HG03571 (cell line): ENCODE measurements around the gene KCTD19.

Experiments used
- ATAC-seq: cut with Tn5 transposase; IDR thresholded peaks from one replicate; pipeline ENCODE4 v1.9.1; 2021; ENCODE audit not compliant: unreplicated experiment

The KCTD19 gene

DNA sequence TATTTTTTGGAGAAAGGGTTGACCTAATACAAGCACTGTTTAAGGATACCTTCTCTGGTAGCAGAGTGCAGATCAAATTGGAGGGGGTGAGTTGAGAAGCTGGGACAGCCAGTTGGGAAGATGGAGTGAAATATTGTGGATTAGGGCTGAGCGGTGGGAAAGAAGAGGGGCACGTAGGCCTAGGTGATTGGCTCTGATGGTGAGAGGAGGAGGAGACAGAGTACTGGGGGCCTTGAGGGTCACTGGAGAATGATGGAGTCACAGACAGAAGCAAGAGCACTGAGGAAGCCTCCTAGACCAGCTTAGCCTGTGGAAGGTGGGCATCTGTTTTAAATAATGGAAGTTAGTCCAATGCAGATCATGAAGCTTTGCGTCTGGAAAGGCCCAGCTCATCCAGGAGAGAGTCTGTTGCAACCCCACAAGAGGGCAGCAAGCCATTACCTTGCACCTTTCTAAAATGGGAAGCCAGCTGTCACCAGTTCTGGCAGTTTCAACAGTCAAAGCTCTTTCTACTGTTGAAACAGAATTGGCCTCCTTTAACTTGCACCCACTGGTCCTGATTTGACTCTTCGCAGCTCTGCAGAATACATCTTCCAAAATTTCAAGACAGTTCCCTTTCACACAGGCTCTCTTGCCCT, 66.0 kb downstream of the KCTD19 start:
- no peak for ATAC-seq

DNA sequence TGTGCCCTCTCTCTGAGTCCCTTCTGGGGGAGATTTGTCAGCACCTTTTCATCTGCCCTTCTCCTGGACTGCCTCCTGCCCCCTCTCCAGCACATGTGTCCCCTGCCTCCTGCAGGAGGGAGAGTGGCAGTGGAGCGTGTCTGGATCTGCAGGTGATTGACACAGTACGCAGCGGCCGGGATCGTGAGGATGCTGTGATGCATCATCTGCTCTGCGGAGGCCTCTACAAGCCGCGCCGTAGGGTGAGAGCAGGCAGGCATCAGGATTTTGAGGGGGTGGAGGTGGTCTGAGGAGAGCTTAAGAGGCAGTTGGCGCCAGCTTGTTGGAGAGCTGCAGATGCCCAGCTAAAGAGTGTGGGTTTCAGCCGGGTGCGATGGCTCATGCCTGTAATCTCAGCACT, 66.8 kb downstream of the KCTD19 start:
- no peak for ATAC-seq

DNA sequence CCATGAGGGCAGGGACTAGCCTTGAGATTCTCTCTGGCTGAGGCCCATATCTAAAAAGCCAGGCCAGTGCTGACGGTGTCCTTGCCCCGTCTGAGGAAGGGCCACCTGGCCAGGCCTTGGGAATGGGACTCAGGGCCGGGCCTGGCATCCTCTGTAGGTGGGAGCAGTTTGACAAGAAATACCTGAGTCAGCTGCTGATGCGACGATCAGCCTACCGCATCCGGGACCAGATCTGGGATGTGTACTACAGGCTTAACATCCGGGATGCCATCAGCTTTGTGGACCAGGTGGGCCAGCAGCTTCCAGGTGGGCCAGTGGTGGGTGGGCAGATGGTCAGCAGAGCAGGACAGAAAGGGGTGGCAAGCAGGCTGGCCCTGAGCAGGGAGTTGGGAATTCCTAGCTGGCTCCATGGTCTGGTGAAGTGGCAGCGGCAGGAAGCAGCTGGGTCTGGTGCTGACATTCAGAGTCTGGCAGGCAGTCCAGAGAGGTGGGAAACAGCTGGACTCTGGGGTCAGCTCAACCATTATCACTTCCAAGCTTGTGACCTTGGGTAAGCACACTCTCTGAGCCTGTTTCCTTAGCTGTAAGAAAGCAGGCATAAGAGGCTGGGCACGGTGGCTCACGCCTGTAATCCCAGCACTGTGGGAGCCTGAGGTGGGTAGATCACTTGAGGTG, 68.2 kb downstream of the KCTD19 start:
- ATAC-seq: no peak

DNA sequence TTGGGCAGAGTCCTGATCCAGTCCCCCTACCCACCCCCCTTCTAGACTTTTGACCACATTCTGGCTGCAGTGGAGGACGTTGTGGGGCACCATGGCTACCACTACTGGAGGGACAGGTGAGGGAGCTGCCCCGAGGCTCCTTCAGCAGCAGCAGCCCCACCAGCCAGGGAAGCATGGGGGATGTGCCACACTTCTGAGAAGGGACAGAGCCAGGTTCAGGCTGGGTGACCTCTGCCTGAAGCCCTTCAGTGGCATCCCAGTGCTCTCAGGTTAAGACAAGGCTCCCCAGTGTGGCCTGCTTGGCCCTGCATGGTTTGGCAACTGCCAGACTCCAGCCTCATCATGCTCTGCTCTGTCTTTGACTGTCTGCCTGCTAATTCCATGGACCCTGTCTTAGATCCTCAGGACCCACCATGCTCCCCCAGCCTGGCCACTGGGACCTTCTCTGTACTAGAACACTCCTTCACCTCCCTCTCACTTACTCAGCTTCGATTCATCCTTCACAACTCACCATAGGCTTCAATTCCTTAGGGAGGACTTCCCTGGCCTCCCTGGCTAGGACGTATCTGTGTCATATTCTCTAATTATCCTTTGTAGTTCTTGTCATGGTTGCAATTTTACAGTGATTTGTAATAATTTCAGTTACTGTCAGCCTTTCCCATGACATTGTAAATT, 68.9 kb downstream of the KCTD19 start:
- no peak for ATAC-seq

DNA sequence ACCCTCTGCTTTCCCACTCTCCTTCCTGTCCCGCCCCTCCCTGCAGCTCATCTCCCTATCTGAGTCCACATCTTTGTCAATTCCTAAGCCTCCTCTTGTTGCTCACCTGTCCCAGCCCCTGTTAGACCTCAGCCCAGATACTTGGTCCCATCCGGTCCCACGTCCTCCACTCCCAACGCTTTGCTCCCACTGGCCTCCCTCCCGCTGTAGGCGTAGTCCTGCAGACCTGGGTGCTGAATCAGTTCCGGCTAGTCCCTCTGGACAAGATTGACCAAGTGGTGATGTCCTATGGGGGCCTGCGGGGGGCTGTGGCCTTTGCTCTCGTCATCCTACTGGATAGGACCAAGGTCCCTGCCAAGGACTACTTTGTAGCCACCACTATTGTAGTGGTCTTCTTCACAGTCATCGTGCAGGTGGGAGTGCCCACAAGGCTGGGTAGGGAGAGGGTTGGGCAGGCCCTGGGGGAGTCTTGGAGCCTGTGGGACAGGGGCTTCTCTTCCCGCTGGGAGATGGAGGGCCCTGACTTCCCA, 69.8 kb downstream of the KCTD19 start:
- no peak for ATAC-seq

DNA sequence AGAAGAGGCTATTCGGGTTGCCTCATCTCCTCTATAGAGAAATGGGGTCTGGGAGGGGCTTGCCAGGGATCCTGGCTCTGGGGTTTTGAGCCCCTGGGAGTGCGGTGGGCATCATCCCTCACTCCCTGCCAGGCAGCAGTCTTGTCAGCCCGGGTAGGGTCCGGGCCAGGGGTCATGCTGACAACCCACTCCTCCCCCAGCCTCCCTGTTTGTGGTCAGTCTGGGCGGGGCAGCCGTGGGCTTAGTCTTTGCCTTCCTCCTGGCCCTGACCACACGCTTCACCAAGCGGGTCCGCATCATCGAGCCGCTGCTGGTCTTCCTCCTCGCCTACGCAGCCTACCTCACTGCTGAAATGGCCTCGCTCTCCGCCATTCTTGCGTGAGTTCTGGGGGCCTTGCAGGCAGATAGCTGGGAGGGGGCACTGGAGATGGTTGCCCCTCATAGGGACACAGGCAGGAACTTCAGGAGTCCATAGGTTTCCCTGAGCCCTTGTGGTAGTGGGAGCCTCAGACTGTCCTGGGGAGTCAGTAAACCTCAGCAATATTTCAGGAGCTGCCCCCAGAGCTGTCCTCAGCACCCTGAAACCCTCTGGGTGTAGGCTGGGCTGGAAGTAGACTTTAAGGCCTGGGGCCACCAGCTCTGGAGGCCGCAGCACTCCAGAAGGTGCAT, 70.9 kb downstream of the KCTD19 start:
- no peak for ATAC-seq

DNA sequence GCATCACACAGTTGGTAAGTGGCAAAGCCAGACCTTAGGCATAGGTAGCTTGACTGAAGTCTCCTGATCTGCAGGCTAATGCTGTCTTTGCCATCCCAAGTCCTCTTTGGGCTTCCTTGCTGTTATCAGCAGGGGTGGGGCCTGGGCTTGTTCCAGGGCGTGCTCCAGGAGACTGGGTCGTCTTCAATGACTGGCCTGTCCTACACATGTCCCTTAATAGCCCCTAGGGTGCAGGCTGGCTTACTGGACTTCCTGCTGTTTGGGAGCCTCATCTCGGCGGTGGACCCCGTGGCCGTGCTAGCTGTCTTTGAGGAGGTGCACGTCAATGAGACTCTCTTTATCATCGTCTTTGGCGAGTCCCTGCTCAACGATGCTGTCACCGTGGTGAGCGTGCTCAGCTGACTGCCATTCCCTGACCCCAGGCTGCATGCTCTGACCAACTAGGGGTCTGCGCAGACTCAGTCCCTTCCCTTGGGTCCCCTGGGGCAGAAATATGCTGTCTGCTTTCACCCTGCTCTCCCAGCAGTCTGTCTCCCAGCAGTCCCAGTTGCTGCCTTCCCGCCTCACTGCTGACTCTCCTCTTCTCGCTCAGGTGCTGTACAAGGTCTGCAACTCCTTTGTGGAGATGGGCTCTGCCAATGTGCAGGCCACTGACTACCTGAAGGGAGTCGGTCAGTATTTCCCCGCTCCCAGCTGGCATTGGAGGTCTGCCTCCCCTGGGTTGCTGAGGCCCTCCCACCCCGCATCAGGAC, 71.6 kb downstream of the KCTD19 start:
- ATAC-seq: no peak

DNA sequence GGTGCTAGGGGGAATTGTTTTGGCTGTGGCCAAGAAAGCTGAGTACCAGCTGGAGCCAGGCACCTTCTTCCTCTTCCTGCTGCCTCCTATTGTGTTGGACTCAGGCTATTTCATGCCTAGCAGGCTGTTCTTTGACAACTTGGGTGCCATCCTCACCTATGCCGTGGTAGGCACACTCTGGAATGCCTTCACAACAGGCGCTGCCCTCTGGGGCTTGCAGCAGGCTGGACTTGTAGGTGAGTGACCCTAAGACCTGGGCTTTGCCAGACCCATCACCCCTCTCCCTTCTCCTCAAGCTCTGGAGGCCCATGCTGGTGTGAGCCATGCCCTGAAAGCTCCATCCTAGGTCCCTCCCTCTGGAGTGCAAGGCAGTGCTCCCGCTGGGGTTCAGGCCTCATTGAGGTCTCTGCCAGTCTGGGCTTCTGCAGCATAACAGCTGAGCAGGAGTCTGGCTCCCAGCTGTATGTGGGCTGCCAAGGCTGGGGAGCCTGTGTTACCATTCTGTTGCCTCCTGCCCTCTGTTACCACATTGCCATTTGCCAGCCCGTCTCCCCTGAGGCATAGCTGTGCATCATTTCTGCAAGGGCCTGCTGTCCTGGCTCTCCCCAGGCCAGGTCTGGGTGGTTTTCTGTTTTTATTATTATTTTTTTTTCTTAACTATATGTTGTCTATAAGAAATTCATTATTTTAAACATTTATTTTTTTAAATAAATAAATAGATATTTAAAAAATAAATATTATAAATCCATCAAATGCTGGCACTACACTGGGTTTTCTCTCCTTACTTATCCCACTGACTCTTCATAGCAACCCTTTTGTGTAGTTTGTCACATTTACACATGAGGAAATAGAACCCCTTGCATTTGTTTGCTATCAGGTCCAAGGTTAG, 73.7 kb downstream of the KCTD19 start:
- ATAC-seq: no peak

DNA sequence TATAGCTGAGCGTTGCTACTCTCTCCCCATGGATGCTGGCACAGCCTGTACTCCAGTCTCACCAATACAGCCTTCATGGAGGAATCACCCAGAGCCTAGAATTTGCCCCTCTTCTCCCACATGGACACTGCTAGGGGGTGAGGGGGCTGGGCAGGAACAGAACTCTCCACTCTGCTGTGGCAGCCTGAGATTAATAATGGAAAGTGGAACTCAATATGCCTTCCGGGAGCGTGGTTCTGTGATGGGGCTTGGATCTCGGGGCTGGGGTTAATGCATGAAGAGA, 76.6 kb downstream of the KCTD19 start:
- ATAC-seq: no peak

DNA sequence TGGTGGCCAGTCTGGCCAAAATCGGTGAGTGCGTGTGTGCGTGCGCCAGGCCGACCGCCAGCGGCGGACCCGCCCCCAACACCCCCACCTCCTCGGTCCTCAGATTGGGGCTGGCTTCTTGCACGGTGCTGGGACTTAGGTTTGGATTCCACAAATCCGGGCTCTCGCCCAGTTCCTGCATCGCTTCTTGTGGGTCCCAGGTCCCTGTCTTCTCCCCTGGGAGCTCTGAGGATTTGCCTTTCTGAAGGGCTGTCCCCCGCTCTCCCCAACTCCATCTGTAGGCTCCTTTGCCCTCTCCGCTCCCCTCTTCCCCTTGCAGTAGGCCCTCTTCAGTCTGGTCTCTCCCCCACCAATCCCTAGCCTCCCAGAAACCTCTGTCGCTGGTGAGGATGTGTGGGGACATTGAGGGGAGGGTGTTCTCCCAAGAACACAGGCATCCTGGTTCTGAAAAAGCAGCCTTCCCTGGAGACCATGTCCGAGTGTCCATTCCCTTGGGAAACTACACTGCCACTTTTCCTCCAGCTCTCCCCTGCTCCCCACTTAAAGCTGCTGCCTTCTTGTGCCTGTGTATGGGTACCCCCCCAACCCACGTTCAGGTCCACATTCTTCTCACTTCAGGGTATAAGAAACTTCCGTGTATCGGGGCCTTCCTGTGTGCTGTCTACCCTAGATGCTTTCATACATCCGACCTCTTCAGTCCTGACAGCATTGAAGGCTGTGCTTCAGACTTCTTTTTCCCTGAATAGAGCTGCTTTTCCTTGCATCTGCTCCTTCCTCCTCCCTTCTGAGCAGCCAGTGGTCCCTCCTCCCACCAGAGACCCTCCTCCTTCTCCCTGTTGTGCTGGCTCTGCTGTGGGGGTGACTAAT, 77.1 kb downstream of the KCTD19 start:
- ATAC-seq: no peak

DNA sequence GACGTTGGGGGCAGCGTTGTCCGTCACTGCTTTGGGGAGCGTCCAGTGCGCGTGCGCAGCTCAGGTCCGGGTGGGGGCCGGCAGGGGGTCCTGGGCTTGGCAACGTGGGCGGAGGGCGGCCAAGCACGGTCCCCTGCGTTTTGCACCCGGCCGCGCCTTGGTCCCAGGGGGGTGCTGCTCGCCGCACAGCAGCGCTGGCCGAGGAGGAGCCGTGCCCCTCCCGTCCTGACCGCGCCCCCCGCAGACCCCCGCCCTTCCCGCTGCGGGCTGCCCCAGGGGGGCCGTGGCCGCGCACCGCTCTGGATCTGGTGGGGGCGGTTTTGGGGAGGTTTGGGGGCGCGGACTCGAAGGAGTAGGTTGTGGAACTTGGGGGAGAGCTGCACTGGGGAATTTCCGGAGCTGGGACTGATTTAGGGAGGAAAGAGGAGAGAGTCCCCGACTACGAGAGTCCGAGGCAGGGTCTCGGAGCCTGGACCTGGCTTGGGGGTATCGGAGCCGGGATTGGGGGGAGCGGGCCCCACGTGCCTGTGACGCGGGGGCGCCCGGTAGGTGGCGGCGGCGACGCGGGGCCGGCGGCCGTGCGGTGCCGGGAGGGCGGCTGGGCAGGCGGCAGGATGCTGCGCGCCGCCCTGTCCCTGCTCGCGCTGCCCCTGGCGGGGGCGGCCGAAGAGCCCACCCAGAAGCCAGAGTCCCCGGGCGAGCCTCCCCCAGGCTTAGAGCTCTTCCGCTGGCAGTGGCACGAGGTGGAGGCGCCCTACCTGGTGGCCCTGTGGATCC, 78.0 kb downstream of the KCTD19 start, which contains the start of gene SLC9A5:
SLC9A5 (plus strand) TSS at position 579 of the 777 bp plus-strand sequence; CDS start at position 615, 36 bp downstream.
- no peak for ATAC-seq

DNA sequence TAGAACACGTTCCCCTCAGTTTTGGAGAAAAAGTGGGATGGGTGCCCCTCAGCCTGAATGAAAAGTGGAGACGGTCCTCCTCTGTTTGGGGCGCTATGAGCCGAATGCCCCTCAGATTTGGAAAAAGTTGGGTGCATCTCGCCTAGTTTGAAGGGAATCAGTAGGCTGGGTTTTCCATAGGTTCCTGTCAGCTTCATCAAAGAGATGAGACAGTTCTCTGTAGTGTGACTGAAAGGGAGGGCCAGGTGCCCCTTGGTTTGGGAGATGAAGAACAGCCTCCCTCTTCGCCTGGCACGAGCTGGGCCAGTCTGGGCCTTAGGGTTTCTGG, 78.5 kb downstream of the KCTD19 start:
- no peak for ATAC-seq

DNA sequence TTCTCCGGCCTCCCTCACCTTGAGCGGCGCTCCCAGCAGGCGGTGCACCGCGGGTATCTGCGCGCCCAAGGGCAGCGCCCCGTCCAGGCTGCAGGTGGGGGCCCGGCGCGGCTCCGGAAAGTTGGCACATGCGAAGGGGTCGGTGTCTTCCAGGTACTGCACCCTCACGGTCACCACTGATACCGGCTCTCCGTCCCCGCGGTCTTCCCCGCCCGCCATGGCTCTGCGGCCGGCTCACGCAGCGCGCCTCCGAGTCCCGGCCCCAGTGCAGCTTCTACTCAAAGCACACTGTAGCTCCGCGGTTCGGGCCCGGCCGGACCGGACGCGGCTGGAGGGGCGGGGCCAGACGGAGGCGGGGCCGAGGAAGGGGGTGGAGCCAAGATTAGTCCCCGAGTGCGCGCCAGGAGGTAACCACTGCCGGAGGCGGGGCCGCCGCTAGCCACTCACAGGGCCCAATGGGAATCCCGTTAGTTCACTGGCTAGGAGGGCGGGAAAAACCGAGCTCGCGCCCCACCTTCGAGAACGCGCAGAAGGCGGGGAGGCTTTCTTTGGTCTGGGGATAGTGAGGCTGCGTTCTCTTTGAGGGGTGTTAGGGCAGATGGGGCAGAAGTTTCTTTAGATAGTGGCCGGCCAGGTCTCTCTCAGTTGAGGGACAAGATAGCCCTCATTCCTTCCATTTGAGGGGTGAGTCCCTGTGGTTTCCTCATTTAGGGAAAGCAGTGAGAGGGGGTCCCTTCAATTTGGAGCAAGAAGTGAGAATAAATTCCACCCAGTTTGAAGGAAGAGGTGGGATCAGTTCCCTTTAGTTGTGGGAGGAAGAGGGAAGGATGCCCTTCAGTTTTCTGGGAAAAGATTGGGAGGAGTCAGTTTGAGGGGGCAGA, 79.1 kb downstream of the KCTD19 start, which contains the start of gene FHOD1:
FHOD1 (minus strand) TSS at position 290 of the 881 bp plus-strand sequence; CDS start at position 219, 71 bp downstream.
- ATAC-seq: peak; percentile 41

DNA sequence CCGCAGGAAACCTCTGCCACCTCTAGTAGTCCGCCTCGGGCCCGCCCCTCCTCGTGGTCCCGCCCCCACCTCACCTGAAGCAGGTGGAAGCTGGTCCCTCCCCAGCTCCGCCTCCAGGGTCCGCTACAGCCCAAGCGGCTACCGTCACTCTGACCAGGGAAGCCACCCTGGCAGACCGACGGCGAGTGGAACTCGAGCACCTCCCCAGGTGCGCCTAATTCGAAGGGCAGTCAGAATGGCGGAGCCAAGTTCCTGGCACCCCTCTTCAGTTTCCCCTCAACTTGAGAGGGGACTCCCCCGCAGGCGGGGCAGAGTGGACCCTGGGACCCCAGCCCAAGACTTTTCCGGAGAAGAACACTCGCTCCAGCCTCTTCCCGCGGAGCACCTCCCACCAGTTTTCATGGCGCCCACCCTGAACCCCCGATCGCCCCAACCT, 79.8 kb downstream of the KCTD19 start:
- ATAC-seq: no peak

DNA sequence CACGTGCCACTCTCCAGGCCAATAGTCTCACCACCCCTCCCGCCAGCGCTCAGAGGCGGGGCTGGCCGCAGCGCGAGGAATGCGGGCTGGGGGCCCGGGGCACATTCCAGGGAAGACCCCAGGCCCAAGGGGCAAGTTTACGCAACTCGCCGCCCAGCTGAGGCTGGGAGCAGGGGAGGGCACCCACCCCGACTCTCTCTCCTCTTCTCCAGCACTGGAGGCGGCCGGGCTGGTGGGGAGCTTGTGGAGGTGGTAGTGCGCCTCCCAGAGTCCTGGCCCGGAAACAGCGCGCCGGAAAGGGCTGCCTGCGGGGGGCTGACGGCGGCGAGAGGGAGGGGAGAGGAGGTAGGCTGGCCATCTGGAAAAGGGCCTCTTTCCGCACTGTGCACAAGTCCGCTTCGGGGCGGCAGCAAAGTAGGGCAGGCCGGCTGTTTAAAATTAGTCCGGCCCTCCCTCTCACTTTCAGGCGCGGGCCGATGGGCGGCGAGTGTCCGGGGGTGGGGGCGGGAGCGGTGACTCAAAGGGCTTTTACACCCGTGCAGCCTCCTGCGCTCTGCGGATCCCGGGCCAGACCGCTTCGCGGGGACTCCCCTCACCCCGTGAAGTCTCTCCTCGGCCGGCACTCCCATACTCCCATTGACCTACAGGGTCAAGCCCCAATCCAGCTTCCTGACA, 80.3 kb downstream of the KCTD19 start:
- ATAC-seq: no peak

DNA sequence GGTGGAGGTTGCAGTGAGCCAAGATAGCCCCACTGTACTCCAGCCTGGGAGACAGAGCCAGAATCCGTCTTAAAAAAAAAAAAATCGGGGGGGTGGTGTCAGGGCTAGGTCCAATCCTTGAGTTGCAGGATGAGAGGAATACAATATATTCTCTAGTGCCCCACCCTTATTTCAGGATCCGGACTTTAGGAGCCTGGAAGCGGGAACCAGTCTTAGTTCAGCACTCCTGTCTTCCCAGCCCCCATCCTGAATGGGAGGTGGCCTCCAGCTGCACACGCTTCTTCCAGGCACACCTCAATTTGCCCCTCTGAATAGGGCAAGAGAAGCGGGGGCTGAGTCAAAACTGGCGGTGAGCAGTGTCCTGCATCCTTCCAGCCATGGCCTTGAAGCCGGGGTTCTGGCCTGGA, 80.9 kb downstream of the KCTD19 start:
- no peak for ATAC-seq

DNA sequence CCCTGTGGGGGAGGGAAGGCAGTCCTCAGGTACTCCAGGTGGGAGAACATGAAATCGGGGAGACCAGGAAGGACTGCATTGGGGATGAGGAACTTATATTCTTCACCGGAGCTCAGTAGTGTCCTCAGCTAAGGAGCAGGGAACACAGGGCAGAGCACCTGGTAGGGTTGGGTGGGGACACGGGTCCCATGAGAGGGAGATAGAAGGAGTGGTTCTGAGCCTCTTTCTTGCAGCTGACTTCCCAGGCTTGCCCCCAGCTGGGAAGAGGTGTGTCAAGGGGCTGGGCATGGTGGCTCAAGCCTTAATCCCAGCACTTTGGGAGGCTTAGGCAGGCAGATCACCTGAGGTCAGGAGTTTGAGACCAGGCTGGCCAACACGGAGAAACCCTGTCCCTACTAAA, 81.4 kb downstream of the KCTD19 start:
- ATAC-seq: no peak
